ENCODE measurements around the gene COQ4.

DNA sequence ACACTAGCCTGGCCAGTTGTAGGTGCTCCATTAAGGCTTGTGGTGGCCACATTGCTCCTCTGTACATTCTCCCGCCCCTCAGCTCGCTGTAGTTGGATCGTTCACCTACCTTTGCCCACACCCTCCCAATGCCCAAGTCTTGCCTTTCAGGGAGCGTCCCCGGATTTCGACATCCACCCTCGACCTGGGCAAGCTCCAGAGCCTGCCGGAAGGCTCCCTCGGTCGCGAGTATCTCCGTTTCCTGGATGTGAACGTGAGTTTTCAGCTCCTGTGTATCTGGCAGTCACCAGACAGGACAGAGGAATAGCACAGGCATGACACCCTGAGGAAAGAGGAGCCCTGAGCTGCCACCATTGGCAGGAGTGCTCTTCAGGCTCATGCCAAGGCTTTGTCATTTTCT lies 3.0 kb downstream of the COQ4 start:
- TF ChIP-seq, protein P1, sequence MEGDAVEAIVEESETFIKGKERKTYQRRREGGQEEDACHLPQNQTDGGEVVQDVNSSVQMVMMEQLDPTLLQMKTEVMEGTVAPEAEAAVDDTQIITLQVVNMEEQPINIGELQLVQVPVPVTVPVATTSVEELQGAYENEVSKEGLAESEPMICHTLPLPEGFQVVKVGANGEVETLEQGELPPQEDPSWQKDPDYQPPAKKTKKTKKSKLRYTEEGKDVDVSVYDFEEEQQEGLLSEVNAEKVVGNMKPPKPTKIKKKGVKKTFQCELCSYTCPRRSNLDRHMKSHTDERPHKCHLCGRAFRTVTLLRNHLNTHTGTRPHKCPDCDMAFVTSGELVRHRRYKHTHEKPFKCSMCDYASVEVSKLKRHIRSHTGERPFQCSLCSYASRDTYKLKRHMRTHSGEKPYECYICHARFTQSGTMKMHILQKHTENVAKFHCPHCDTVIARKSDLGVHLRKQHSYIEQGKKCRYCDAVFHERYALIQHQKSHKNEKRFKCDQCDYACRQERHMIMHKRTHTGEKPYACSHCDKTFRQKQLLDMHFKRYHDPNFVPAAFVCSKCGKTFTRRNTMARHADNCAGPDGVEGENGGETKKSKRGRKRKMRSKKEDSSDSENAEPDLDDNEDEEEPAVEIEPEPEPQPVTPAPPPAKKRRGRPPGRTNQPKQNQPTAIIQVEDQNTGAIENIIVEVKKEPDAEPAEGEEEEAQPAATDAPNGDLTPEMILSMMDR (IDR thresholded peaks at IDR 0.05; ENCODE audit: insufficient read depth, low read length), result no peak
- no peak for TF ChIP-seq POLR2AphosphoS5 (IDR thresholded peaks at IDR 0.05; ENCODE audit: low read depth)
- no peak for TF ChIP-seq GABPA (IDR thresholded peaks at IDR 0.05; ENCODE audit: low read depth)
- TF ChIP-seq, protein P2, sequence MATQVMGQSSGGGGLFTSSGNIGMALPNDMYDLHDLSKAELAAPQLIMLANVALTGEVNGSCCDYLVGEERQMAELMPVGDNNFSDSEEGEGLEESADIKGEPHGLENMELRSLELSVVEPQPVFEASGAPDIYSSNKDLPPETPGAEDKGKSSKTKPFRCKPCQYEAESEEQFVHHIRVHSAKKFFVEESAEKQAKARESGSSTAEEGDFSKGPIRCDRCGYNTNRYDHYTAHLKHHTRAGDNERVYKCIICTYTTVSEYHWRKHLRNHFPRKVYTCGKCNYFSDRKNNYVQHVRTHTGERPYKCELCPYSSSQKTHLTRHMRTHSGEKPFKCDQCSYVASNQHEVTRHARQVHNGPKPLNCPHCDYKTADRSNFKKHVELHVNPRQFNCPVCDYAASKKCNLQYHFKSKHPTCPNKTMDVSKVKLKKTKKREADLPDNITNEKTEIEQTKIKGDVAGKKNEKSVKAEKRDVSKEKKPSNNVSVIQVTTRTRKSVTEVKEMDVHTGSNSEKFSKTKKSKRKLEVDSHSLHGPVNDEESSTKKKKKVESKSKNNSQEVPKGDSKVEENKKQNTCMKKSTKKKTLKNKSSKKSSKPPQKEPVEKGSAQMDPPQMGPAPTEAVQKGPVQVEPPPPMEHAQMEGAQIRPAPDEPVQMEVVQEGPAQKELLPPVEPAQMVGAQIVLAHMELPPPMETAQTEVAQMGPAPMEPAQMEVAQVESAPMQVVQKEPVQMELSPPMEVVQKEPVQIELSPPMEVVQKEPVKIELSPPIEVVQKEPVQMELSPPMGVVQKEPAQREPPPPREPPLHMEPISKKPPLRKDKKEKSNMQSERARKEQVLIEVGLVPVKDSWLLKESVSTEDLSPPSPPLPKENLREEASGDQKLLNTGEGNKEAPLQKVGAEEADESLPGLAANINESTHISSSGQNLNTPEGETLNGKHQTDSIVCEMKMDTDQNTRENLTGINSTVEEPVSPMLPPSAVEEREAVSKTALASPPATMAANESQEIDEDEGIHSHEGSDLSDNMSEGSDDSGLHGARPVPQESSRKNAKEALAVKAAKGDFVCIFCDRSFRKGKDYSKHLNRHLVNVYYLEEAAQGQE (IDR thresholded peaks at IDR 0.05; ENCODE audit: insufficient replicate concordance, low read depth), result no peak
- no peak for TF ChIP-seq SPI1 (IDR thresholded peaks at IDR 0.05; ENCODE audit: borderline replicate concordance, low read depth)
